ENCODE data around the gene ALCAM.
A peak's percentile ranks its signal among the peaks of the same experiment; 100 is the strongest.

Gene ALCAM

DNA sequence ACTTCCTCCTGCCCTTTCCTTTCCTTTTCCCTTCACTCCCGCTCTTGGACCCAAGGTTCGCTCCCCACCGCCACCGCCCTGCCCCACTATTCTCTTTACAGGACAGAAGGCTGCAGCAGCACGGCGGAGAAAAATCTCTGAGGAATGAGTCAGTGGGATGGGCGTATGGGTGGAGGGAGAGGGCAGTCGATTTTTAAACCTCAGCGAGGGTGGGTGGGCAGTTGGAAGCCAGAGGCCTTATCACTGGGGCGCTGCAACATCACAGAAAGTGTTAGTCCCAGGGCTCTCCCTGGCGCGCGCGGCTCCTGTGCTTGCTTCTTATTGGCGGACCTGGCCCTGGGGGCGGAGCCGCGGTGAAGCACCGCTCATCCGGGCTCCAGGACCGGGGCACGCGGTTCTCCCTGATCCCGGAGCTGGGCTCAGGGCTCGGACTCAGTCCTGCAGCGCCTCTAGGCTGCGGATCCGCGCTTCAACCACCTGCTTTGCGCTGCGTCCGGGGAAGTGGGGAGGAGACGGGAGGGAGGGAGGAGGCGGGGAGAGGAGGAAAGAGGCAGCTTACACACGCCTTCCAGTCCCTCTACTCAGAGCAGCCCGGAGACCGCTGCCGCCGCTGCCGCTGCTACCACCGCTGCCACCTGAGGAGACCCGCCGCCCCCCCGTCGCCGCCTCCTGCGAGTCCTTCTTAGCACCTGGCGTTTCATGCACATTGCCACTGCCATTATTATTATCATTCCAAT lies at the start of gene ALCAM:
Gene ALCAM (plus strand): TSS at position 584 of the 737 bp plus-strand sequence.
- peak; percentile 99 for DNase-seq

DNA sequence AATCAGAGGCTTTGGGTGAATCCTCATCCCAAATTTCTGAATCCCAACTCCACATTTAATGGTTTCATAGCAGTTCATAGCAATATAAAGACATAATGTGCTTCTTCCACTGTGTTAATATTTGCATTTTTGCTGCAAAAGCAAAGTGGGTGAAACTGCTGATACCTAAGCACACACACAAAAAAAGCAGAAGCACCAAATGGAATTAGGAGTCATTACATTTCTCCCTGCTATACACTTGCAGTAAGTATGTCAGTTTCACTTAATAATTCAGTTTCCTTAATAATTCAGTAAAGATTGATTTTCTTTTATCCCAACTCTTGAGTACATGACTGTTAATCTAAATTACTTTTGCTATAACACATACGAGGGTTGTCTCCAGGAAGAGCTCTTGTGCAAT lies 48.9 kb upstream of the ALCAM start:
- DNase-seq, result no peak

DNA sequence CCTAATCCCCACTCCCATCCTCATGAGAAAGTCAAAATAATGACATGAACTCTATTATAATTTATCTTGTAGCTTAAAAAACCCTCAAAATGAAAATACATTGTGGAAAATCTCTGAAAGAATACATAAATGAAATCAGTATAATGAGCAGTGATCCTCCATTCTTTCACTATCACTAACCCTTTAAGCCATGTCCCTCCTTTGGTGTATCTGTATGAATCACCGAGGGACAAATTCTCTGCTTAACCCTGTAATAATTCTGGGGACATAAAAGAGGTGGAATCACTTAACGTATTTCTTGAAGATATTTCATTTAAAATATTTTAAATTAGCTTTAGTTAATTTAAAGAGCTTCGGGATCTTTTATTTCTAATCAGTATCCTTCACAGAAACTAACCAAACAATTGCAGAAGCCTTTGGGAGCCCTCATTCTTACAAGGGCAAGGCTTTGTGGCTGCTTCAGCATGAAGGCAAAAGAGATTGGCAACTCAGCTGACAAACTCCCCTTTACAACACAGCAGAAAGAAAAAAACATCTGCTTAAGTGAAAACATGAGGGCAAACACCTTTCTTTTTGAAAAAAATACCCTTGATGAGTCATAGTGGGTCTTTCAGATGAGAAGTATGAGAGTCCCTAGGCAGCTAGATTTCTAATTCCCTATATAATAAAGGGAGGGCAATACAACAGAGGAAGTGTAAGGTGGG lies 44.0 kb upstream of the ALCAM start:
- DNase-seq, result no peak

DNA sequence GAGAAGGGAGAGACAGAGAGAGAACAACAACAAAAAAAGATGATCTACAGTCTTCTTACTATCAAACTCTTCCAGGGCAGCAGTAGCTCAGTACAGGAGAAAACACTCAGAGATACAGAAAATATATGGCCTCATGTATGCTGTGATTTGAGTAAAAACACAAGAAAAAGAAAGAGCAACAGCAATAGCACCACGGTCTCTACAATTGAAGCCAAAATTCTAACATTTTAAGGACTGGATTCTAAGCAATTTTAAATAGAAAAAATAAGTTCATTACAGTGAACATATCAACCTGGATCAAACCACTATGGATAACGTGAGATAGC lies 43.5 kb upstream of the ALCAM start:
- no peak for DNase-seq

DNA sequence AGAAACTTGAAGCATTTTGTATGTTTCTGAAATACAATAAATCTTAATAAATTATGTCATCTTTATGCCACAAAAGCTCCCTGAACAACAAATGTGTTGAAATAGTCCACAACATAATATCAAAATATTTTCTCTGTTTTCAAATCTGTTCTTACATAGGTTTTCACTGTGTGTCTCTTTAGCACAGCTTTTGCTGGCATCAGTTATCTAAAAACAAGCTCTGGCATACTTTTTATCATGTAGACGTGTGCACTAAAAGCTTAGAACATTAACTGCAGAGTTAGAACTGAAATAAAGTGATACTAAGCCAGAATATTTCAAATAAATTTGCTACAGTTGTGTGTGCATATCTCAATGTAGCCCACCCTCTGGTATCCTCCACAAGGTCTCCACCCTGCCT lies 41.8 kb upstream of the ALCAM start:
- no peak for DNase-seq

DNA sequence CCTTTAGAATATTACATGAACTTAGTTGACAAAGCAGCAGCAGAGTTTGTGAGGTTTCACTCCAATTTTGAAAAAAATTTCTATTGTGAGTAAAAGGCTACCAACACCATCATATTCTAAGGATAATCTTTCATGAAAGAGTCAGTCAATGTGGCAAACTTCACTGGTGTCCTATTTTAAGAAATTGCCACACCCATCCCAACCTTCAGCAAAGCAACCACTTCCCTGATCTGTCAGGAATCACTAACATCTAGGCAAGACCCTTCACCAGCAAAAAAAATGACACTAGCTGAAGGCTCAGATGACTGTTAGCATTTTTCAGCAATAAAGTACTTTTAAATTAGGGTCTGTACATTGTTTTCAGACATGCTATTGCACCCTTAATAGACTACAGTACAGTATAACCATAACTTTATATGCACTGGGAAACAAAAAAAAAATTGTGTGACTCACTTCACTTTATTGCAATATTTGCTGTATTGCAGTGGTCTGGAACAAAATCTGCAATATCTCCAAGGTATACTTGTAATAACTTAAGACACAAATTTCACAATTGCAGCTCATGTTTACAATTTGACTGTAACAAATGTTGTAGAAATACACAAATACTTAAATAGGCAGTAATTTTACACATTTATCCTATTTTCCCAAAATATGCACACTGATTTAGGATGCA lies 38.9 kb upstream of the ALCAM start:
- DNase-seq, result no peak

DNA sequence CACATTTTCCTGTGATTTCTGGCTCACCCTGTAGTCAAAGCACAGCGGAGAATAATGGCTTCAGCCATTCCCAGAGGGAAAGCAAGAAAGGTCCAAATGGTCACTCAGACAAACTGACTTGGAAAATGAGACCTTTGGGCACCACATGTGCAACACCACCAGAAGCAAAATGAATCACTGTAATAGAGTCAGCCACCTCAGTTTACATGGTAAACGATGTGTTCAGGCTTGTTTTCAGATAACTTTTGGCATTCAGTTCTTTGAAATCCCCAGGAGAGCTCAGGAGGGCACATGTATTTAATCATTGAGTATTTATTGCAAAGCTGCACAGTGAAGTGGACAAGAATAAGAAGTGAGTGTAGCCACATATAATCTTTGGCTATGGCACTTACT lies 38.4 kb upstream of the ALCAM start:
- no peak for DNase-seq

DNA sequence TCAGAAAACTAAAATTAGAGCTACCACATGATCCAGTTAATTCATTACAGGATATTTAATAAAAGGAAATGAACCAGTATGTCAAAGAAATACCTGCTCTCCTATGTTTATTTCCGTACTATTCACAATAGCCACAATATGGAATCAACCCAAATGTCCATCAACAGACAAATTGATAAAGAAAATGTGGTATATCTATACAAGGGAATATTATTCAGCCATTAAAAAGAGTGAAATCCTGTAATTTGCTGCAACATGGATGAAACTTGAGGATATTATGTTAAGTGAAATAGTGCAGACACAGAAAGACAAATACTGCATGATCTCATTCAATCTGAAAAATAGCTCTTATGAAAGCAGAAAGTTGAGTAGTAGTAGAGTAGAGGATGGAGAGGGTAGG lies 33.7 kb upstream of the ALCAM start:
- DNase-seq, result no peak

DNA sequence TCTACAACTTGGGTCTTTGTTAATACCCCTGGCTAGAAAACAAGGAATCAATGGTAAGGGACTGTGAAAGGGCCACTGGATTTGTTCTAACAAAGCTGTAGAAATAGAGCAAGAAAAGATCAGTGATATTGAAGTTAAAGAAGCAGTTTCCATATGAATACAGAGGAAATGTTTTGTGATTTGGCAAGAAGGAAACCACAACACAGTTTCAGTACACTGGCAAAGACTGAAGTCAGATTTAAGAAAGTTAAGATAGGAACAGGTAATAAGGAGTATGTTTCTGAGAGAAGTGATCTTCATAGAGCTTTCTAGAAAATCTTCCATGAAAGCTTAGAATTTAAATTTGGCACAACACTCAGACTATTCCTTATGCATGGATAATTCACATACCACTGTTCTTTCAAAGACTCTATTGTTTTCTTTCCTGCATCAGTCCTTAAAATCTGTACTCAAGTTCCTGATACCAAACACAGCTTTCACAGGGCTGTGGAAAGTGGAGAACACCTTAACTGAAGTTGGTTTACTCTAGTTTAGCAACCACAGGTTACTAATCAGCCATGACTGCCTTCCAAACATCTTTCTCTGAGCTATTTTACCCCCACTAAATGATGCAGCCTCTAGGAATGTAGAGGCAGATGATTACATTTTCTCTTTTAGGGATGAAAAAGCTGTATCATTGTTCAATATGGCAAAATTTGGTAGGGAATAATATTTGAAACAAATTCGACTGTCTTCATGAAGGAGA lies 32.4 kb upstream of the ALCAM start:
- DNase-seq, result no peak

DNA sequence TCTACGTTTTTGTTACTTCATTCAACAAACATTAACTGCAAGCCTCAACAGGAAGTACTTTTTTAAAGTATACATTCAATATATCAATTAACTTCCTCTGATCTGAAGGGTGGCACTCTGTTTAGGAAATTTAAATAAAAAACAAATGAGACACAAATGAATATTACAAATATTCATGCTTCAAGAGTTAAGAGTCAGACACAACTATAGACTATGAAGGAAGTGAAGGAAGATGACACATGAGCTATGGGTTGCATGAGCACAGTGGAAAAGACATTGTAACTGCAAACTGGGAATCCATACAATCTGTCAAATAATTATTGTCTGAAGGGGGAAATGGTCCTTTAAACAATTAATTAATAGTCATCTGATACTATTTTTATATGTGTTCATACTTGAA lies 26.8 kb upstream of the ALCAM start:
- no peak for DNase-seq

DNA sequence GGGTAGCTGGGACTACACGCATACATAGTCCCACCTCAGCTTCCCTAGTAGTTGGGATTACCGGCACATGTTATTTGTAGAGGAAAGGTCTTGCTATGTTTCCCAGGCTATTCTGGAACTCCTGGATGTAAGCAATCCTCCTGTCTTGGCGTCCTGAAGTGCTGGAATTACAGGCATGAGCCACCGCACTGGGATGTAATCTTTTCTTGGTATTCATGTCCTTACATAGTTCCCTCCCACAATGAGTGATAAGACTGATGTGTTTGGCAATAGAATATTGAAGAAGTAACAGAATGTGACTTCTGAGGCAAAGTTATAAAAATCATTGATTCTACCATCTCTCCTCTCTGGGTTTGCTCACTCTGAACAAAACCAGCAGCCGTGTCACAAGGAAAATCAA lies 22.7 kb upstream of the ALCAM start:
- no peak for DNase-seq

DNA sequence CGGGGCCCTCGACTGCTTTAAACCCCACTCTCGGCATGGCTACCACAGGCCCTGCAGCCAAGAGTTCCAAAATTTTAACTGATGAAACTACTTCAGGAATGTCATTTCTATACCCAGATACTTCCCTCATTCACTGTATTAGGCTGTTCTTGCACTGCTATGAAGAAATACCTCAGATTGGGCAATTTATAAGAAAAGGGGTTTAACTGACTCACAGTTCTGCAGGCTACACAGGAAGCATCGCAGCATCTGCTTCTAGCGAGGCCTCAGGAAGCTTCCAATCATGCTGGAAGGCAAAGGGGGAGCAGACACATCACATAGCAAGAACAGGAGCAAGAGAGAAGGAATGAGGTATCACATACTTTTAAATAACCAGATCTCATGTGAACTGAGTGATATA lies 21.6 kb upstream of the ALCAM start:
- no peak for DNase-seq

DNA sequence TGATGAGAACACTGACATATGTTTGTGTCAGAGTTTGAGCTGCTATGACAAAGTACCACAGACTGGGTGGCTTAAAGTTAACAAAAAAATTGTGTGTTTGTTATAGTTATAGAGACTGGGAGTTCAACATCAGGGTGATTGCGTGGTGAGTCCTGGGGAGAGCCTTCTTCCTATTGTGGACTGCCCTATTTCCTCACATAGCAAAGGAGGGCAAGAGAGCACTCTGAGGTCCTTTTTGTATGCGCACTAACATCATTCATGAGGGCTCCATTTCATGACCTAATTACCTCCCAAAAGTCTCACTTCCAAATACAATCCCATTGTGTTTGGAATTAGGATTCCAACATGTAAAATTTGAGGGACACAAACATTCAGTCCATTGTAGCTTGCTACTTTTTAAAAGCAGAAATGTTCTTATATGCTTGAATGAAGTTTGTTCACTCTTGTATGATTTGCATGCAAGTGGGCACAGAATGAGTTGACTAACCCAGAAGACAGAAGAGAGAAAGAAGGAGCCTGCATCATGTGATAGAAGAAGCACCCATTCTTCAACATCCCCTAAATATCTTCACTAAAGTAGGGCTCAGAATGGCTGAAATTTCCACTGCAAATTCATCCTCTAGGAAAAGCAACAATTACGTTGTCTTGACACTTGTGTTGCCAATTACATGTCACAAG lies 18.9 kb upstream of the ALCAM start:
- no peak for DNase-seq

DNA sequence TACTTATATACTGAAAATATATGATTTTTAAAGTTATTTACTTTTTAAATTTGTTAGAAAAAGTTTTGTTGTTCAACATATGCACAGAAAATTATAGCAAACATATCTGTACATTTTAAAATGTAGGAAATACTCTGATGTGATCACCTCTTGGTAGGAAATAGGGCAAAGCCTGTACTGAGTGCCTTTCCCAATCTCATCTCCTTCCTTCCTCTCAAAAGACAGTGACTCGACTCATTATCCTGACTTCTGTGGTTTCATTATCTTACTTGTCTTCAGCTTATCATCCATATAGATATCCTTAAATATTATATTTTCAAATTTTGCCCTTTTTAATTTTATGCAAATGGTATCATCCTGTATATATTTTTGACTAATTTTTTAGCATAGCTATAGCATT lies 18.4 kb upstream of the ALCAM start:
- DNase-seq, result no peak

DNA sequence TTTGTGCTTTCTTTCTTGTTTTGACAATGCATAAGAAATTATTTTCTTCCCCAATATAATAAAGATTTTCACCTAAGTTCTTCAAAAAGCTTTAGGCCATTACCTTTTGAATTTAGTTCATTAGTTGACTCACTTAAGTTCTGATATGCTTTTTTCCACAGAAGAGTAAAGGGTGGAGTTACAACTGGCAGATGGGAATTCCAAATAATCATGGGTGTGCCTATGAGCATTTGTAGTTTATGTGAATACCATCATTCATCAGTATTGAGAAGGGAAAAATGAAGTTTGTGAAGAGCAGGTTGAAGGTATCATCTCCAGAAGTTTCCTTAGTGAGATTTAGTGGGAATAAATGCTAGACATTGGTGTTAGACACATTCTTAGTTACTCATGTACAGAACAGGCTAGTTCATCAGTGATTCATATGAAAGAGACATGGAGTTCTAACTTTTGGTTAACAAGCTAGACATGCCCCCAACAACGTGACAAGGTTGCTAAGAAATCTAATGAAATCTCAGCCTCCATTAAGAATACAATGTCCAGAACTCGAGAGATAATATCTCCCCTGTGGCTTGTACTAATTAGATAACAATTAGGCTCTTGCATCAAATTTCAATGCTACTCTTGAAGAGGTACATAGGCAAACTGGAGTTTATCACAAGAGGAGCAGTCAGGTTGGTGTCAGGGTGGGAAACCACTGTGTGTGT lies 16.9 kb upstream of the ALCAM start:
- peak in 1 of 2 experiments; percentile 27 for DNase-seq

DNA sequence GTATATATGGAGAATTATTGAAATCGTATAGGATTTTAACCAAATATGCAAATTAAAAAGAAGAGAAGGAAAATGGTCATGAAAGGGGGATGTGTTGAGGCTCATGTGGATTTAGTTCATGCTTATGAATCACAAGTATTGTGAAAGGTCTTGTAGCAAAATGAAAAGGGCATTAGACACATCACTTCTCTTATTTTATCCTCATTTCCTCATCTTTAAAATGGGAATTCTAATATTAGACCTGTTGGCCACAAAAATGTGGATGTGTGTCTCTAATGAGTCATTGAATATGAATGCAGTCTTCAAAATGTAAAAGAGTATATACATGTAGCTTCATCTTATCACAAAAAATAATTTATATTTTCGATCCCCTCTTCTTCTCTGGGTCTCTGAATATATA lies 14.9 kb upstream of the ALCAM start:
- no peak for DNase-seq

DNA sequence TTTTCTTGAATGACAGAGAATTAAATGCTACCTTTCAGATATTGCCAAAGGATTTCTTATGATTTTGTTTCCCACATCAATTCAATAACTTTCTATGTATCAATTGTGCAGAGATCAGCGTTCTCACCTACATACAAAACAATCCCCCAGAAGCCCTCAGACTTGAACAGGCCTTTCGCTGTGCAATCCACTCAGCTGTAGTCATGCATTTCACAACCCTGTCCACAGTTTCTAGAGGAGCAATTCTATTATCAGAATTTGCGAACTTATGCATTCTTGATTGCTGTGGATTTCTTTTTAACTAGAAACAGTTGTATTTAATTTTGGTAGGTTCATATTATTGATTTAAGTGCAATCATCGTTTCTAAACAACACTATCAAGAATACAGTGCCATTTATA lies 13.7 kb upstream of the ALCAM start:
- DNase-seq, result no peak

DNA sequence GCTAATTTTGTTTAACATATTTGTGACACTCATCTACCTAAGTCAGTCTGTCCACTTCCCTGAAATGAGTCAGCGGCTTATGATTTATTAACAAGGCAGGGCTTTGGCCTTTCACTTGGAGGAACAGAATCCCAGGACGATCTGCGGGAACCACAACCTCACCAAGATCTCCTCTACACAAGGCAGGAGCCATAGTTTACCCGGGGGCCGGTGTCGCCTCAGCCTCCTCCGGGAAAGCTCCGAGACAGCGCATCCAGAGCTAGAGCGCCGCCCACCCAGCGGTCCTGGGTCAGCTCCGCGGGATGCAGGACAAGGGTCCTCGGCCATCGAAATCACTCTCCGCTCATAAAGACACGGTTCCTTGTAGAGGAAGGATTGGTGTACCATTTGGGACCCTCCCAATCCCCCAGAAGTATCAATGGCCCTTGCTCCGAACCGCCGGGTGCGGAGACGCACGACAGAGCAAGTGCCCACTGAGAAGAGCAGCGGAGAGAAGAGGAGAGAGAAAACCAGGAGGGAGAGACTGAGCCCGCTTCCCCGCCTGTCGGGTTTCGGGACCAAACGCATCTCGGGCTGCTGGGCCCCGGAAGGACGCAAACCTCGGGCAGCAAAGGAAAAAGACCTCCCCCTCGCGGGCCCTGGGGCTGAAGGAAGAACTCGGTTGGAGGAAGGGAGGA lies 13.1 kb upstream of the ALCAM start:
- peak in 1 of 2 experiments; percentile 35 for DNase-seq

DNA sequence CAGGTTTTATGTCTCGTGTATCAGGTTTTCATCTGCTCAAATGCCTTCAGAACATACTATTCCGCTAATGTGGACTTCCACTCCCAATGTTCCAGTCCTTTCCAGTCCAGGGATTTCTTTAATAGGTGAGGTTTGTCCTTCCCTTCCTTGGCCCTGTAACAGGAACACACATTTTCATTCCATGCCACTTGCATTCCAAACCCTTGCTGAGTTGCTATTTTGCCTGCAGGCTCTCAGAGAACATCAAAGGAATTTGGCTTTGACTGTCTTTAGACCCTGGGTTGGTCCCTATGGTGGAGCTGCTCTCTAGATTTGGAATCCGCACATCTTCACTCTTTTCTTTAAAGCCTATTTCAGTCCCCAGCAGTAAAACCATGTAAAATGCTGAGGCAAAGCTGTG lies 12.3 kb upstream of the ALCAM start:
- DNase-seq, result no peak

DNA sequence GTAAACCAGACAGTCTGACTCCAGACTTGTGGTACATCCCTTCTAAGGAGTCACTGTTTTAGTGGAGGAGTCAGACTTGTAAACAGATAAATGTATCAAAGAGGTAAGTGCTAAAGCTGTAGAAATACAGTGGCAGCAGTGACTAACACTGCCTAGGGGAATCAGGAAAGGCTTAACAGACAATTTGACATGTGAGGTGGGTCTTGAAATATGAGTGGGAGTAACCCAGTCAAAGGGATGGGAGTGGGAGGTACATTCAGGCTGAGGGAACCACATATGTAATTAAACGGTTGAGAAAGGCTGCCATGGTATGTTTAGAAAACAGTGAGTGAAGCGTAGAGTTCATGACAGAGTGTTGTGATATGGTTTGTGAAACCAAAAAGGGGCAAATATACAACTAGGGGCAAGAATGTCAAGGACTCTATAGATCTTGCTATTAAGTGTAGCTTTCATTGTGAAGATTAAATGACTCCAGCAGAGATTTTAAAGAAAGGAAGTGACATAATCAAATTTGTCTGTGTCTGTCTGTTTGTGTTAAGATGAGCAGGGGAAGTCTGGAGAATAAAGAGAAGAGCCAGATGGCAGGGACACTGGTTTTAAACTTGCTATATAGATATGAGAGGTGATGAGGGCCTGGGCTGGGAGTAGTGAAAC lies 11.2 kb upstream of the ALCAM start:
- DNase-seq, result peak in 1 of 2 experiments; percentile 34

DNA sequence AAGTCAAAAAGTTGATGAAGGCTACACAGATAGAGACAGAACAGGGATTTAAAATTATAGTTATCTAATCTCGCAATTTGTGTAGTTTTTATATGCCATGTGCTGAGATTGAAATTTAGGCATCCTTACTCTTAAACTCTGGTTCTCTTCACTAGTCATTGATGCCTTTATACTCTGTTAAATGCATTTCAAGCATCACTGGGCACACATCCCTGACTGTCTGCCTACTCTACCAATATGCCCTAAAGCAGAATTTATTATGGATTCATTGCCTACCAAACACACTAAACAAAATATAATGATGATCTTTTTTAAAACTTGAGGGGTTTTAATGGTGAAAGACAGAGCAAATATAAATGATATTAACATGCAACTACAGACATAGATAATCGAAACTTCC lies 10.3 kb upstream of the ALCAM start:
- DNase-seq, result no peak
